ENCODE measurements around the gene IDH3G. TPM values are rescaled to one million over a fixed set of nuclear protein-coding genes. Genes with fewer than 3 reads are reported as not detected.

IDH3G gene
- total and polyA plus RNA-seq, 4 donors: 23.3 to 40.9 (median 31.1) TPM

DNA sequence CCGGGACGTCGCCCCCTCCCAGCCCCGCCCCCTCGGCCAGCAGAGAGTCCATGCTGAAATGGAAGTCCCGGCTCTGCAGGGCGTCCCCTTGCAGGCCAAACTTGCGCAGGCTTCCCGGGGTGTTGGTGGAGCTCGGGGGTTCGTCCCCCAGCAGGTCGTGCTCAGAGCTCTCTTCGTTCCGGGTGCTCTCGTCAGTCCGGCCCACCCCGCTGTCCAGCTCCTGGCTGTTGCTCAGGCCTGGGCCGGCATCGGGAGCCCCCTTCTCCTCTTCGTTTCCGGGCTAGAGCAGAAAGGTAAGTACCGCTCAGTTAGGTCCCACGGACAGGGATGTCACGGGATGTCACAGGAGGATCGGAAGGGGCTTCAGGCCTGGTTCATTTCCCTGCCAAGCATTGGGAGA lies 10.4 kb upstream of the IDH3G start:
- no peaks in the 10 kb centered on the region for H3K4me1 ChIP-seq (ENCODE audit: control insufficient read depth in 4 of 4, insufficient read depth in 4 of 4, low read length in 3 of 4)

DNA sequence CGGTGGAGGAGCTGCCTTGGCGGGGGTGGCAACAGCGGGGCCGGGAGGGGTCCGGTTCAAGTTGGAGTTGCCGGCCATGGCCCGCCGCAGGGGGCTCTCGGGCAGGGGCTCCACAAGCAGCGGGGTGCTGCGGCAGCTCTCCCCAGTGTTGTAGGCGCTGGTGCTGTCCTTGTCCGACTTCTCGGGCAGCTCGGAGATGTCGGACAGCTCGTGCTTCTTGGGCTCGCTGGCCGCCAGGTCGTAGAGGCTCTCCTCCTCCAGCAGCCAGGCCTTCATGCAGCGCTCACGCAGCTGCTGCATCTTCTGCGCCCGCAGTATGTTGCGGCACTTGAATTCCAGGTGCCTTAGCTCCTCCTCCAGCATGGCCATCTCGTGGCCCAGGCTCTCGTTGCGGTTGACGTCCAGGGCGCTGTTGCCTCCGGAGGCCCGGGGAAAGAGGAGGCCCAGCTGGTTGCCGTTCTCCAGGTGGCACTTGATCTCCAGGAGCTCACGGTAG lies 10.0 kb upstream of the IDH3G start:
- Histone ChIP-seq H3K9me3 (ENCODE audit: control insufficient read depth in 4 of 4, low read length in 3 of 4) (no peaks in the 10 kb centered on the region), H3K9ac (ENCODE audit: low read depth in 1 of 2, low read length in 2 of 2) (no peak overlapping the region), H3K27ac (ENCODE audit: low read depth in 1 of 2, low read length in 2 of 2) (no peak overlapping the region), H3K4me3 (ENCODE audit: low read depth in 1 of 3, low read length in 3 of 3) (no peak overlapping the region), H3K36me3 (ENCODE audit: control insufficient read depth in 4 of 4, insufficient read depth in 3 of 4, low read depth in 1 of 4, low read length in 3 of 4) (no peaks in the 10 kb centered on the region), H3K27me3 (ENCODE audit: control insufficient read depth in 4 of 4, insufficient read depth in 4 of 4, low read length in 3 of 4) (no peaks in the 10 kb centered on the region), H3K4me1 (ENCODE audit: control insufficient read depth in 4 of 4, insufficient read depth in 4 of 4, low read length in 3 of 4) (no peaks in the 10 kb centered on the region)
- DNase-seq (ENCODE audit: low spot score): no peak
- 95% methylated on average over 34 of the region's 34 CpGs for WGBS
- TF ChIP-seq HNF4G (IDR thresholded peaks at IDR 0.05): no peak
- TF ChIP-seq TAF1 (conservative IDR thresholded peaks at IDR 0.05): no peak
- TF ChIP-seq, protein P1, sequence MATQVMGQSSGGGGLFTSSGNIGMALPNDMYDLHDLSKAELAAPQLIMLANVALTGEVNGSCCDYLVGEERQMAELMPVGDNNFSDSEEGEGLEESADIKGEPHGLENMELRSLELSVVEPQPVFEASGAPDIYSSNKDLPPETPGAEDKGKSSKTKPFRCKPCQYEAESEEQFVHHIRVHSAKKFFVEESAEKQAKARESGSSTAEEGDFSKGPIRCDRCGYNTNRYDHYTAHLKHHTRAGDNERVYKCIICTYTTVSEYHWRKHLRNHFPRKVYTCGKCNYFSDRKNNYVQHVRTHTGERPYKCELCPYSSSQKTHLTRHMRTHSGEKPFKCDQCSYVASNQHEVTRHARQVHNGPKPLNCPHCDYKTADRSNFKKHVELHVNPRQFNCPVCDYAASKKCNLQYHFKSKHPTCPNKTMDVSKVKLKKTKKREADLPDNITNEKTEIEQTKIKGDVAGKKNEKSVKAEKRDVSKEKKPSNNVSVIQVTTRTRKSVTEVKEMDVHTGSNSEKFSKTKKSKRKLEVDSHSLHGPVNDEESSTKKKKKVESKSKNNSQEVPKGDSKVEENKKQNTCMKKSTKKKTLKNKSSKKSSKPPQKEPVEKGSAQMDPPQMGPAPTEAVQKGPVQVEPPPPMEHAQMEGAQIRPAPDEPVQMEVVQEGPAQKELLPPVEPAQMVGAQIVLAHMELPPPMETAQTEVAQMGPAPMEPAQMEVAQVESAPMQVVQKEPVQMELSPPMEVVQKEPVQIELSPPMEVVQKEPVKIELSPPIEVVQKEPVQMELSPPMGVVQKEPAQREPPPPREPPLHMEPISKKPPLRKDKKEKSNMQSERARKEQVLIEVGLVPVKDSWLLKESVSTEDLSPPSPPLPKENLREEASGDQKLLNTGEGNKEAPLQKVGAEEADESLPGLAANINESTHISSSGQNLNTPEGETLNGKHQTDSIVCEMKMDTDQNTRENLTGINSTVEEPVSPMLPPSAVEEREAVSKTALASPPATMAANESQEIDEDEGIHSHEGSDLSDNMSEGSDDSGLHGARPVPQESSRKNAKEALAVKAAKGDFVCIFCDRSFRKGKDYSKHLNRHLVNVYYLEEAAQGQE (IDR thresholded peaks at IDR 0.05): no peak
- TF ChIP-seq, protein P2, sequence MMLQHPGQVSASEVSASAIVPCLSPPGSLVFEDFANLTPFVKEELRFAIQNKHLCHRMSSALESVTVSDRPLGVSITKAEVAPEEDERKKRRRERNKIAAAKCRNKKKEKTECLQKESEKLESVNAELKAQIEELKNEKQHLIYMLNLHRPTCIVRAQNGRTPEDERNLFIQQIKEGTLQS (IDR thresholded peaks at IDR 0.05): no peak
- no peak for TF ChIP-seq YY1 (IDR thresholded peaks at IDR 0.05)
- TF ChIP-seq, protein P3, sequence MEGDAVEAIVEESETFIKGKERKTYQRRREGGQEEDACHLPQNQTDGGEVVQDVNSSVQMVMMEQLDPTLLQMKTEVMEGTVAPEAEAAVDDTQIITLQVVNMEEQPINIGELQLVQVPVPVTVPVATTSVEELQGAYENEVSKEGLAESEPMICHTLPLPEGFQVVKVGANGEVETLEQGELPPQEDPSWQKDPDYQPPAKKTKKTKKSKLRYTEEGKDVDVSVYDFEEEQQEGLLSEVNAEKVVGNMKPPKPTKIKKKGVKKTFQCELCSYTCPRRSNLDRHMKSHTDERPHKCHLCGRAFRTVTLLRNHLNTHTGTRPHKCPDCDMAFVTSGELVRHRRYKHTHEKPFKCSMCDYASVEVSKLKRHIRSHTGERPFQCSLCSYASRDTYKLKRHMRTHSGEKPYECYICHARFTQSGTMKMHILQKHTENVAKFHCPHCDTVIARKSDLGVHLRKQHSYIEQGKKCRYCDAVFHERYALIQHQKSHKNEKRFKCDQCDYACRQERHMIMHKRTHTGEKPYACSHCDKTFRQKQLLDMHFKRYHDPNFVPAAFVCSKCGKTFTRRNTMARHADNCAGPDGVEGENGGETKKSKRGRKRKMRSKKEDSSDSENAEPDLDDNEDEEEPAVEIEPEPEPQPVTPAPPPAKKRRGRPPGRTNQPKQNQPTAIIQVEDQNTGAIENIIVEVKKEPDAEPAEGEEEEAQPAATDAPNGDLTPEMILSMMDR (IDR thresholded peaks at IDR 0.05; ENCODE audit: low read depth, low read length, missing input control): no peak
- TF ChIP-seq RAD21 (IDR thresholded peaks at IDR 0.05): no peak
- no peak for TF ChIP-seq HNF4A (conservative IDR thresholded peaks at IDR 0.05)
- TF ChIP-seq RXRA (IDR thresholded peaks at IDR 0.05): no peak
- TF ChIP-seq SP1 (IDR thresholded peaks at IDR 0.05): no peak

More for the DNA sequence above, 10.4 kb upstream of the IDH3G start:
- no peak overlapping the region for H3K9ac ChIP-seq (ENCODE audit: low read depth in 1 of 2, low read length in 2 of 2)
- H3K4me3 ChIP-seq (ENCODE audit: low read depth in 1 of 3, low read length in 3 of 3): no peak overlapping the region
- H3K9me3 ChIP-seq (ENCODE audit: control insufficient read depth in 4 of 4, low read length in 3 of 4): no peaks in the 10 kb centered on the region
- DNase-seq (ENCODE audit: low spot score): no peak
- no peaks in the 10 kb centered on the region for H3K27me3 ChIP-seq (ENCODE audit: control insufficient read depth in 4 of 4, insufficient read depth in 4 of 4, low read length in 3 of 4)
- TF ChIP-seq, protein P3 (IDR thresholded peaks at IDR 0.05; ENCODE audit: low read depth, low read length, missing input control): no peak
- TF ChIP-seq NR2F2 (IDR thresholded peaks at IDR 0.05) (no peak), GABPA (IDR thresholded peaks at IDR 0.05 in 1 of 2, conservative IDR thresholded peaks at IDR 0.05 in 1 of 2) (no peak), YY1 (IDR thresholded peaks at IDR 0.05) (no peak), EGR1 (IDR thresholded peaks at IDR 0.05; ENCODE audit: low read depth in 2 of 2) (no peak), FOXA2 (IDR thresholded peaks at IDR 0.05) (no peak), HNF4A (conservative IDR thresholded peaks at IDR 0.05) (no peak), RAD21 (IDR thresholded peaks at IDR 0.05) (no peak), RXRA (IDR thresholded peaks at IDR 0.05) (no peak)
- TF ChIP-seq, protein P1 (IDR thresholded peaks at IDR 0.05): no peak
- TF ChIP-seq, protein P4, sequence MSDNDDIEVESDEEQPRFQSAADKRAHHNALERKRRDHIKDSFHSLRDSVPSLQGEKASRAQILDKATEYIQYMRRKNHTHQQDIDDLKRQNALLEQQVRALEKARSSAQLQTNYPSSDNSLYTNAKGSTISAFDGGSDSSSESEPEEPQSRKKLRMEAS (IDR thresholded peaks at IDR 0.05): no peak
- no peaks in the 10 kb centered on the region for H3K36me3 ChIP-seq (ENCODE audit: control insufficient read depth in 4 of 4, insufficient read depth in 3 of 4, low read depth in 1 of 4, low read length in 3 of 4)
- no peak overlapping the region for H3K27ac ChIP-seq (ENCODE audit: low read depth in 1 of 2, low read length in 2 of 2)
- 93% methylated on average over 25 of the region's 25 CpGs for WGBS
